Sciatic nerve (tissue), 2 donors: ENCODE measurements around the gene EPB41L1. TPM values are rescaled to one million over a fixed set of nuclear protein-coding genes. Genes with fewer than 3 reads are reported as not detected.

ENCODE experiments used
- ATAC-seq: fragments of 200-7000 bp; cut with Tn5 transposase; one replicate; pipeline ENCODE4 v1.9.1; 2020; ENCODE audit warnings: mild to moderate bottlenecking, moderate library complexity
- DNase-seq: peaks from one replicate; pipeline ENCODE4 v3.0.0-alpha.2; 2020; ENCODE audit warnings: low spot score
- intact Hi-C: fragments of 100-400 bp; cut with DNase I; formaldehyde crosslinking; loops from one replicate; pipeline ENCODE4 v1.14.2; 2022
- total RNA-seq: library from RNA; stranded (reverse); fragmentation: NEBNext Ultra II Directional; extraction: Animal tissue kit (Norgen Biotek cat#: 25700); gene quantifications from one replicate; pipeline ENCODE4 v1.2.1, GENCODE V29; 2021
- donor health status: DM: no; HTN: no; CAD: no.
- donor health status: DM: no; HTN: no; CAD: no.

The EPB41L1 gene
- total RNA-seq = 53.2 TPM

GRCh38 chr20:36154700-36155628, at the start of gene EPB41L1:
TSS of gene EPB41L1 (plus strand) at chr20:36154740. CDS start at chr20:36173778, 19,038 bp downstream.
- DNase-seq = peak; percentile 68
- intact Hi-C loops = loop anchor here (10.0 kb wide), 1 partner anchor 1170 kb away; no protein-coding TSS in a partner anchor
- peak; percentile 24 for ATAC-seq

DNA sequence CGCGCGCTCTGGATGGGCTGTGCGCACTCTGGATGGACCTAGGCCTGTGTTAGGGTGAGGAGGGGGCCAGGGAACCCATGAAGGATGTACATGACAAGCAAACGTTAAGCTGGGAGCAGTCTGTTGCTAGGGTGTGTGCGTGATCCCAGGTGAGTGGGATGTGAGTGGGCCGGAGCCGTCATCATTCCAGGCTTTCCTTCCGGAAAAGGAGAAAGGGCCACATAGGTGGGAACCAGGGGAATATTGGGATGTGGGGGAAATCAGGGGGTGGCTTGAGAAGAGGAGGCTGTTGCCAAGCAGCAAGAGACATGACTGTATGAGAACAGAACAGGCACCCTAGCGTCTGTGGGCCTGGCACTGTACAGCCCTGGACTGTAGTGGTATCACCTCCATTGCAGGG, 49.7 kb upstream of the EPB41L1 start:
- DNase-seq (no peak), ATAC-seq (no peak)
- intact Hi-C loops = no loop called here

GRCh38 chr20:36105711-36106226, 48.8 kb upstream of the EPB41L1 start:
- ATAC-seq (no peak), DNase-seq (no peak)

DNA sequence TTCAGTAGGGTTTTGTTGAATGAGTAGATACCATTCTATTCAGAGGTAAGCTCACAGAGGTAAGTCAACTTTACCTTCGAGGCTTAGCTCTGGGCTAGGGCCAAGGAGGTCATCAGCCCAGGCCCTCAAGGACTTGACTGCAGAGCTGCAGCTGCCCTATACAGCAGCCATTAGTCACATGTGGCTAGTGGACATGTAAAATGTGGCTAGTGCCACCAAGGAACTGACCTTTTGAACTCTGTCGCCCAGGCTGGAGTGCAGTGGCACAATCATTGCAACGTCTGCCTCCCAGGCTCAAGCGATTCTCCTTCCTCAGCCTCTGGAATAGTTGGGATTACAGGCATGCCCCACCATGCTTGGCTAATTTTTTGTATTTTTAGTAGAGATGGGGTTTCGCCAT, 47.9 kb upstream of the EPB41L1 start:
- ATAC-seq (no peak), DNase-seq (no peak)
- intact Hi-C loops = no loop called here

More at GRCh38 chr20:36105711-36106226, 48.8 kb upstream of the EPB41L1 start:
- intact Hi-C loops = no loop called here

GRCh38 chr20:36107881-36108280, 46.7 kb upstream of the EPB41L1 start:
- intact Hi-C loops = no loop called here
- no peak for DNase-seq
- no peak for ATAC-seq

DNA sequence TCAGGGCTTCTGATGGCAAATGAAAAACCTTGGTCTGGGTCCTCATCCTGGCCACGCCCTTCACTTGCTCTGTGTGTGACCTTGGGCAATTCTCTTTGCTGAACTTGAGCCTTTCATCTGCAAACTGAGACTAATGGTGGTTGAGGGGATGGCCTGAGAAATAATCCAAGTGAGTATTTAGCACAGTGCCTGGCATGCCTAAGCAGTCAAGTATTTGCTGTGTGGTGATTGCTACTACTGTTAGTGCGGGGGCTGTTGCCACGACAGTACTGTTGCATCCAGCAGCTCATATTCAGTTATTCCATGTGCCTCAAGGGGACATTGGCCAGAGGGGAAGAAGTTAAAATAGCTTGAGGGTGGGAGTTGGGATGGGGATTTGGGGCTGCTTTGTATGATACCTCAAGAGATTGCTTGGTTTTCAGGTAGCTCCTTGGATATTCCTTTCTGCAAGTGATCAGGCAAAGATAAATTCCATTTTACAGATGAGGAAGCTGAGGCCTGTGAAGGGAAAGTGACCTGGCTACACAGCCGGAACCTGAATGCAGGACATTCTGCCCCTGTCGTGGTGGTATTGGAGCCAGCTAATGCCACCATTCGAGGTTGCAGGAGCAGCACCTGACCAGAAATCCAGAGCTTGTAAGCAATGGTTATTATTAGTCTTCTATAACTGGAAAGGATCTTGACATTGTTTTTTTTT, 45.1 kb upstream of the EPB41L1 start:
- intact Hi-C loops = no loop called here
- no peak for ATAC-seq
- DNase-seq = no peak

DNA sequence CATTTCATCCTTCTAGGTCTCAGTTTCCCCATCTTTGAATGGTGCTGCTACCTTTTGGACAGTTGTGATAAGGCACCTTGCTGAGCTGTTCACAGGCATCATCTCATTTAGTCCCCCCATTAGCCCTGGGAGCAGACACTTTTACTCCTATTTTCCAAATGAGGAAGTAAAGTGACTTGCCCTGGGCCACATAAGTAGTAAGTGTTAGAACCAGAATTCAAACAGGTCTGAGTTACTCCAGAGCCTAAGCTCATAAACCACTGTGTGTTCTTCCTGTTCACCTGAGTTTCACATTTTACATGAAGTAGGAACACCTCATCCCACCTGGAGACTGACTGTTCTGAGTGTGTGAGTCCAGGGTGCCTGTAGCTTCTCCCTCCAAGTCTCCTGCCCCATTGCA, 43.5 kb upstream of the EPB41L1 start:
- ATAC-seq (no peak), DNase-seq (no peak)
- intact Hi-C loops = no loop called here

- no peak for DNase-seq
- no peak for ATAC-seq
- intact Hi-C loops = no loop called here
Measured at GRCh38 chr20:36112112-36112511, 42.4 kb upstream of the EPB41L1 start.

GRCh38 chr20:36113036-36113435, 41.5 kb upstream of the EPB41L1 start:
- peak; percentile 78 for ATAC-seq
- intact Hi-C loops = no loop called here
- no peak for DNase-seq

DNA sequence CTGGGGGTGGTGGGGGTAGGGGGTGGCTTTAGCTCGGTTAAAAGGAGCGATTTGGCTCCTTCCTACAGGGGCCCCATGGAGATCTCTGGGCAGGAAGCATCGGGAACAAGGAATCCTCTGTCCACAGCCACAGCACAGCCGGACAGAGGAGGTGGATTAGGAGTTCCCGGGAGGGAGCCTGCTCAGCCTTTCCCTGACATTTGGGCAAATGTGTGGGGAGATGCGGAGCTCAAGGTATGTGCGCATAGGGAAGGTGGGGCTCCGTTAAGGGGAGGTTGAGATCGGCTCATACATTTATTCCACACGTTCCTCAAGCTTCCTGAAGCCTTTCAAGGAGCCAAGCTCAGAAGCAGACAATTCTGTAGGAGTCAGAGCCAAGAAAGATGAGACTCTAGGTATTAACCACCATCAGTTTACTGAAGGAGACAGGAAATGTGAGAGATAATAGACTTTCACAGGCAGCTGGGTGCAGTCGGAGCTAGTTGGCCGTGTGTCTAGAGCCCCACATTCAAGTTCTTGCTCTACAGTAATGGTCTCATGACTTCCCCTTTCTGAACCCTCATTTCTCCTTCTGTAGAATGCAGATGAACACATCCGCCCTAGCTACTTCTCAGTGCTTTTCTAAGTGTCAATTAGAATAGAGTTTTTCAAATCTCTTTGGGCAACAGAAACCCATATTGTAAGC, 40.8 kb upstream of the EPB41L1 start:
- peak; percentile 80 for ATAC-seq

DNA sequence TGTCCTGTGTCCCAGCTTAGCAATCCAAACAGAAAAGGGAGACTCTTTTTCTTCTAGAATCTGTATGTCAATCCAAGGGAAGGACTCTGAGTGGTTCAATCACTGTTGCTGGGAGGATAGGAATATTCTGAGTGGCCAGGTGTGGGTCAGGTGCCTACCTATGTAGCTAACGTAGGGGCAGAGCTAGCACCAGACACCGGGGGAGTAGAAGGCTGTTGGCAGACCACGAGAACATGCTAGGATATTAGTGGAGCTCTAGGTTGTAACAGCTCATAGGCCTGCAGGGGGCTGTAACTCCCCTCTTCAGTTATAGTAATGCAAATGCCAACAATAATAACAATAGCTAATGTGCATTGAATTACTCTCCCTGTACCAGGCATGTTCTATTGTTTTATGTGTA, 39.8 kb upstream of the EPB41L1 start:
- intact Hi-C loops = no loop called here
- DNase-seq = no peak
- no peak for ATAC-seq

More for the DNA sequence above, 40.8 kb upstream of the EPB41L1 start:
- no peak for DNase-seq
- intact Hi-C loops = no loop called here

GRCh38 chr20:36115925-36116324, 38.6 kb upstream of the EPB41L1 start:
- no peak for ATAC-seq
- no peak for DNase-seq

DNA sequence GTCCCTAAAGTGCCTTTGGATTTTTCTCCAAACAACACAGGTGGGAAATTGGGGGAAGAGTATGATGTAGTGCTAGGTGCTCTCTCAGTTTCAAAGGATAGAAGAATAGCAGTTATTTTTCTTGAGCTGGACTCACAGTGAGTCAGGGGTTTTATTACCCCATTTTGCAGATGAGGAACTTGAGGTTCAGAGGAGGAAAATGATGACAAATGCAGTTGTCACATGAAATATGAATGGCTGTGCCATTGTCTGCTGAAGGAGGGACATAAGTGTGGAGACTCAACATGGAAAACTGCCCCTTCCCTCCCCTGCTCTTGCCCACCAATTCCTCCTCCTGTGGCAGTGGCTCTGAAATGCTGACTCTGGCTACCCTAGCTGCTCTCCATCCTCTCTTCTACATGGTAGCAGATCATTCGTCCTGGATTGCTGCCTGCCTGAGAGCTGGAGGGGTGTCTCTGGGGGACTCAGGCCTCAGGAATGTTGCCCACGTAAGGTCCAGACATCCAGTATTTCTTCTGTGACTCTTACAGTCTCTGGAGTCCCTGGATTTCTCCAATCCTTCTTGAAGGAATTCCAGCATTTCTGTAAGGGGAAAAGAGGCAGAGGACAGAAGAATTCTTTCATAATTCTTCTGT, 37.6 kb upstream of the EPB41L1 start:
- intact Hi-C loops = no loop called here
- DNase-seq (no peak), ATAC-seq (peak; percentile 36)

More at GRCh38 chr20:36115925-36116324, 38.6 kb upstream of the EPB41L1 start:
- intact Hi-C loops = no loop called here

GRCh38 chr20:36117638-36118037, 36.9 kb upstream of the EPB41L1 start:
- no peak for DNase-seq
- intact Hi-C loops = no loop called here
- ATAC-seq = peak; percentile 33

DNA sequence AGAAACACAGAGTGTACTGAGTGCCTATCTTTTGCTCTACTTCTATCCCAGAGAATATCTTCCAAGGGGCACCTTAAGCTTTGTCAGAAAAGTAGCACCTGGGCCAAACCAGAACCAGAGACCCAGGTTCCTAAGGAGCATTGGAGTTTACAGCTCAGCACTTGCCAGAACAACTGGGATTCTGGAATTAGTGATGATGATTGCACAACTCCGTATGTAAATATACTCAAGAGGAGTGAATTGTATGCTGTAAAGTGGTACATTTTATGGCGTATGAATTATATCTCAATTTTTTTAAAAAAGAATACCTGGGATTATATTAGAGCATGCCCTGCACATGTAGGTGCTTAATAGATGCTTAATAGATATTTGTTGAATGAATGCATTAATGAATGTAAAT, 36.2 kb upstream of the EPB41L1 start:
- intact Hi-C loops = no loop called here
- ATAC-seq (no peak), DNase-seq (no peak)

- DNase-seq (no peak), ATAC-seq (no peak)
- intact Hi-C loops = no loop called here
Measured at GRCh38 chr20:36119537-36119936, 35.0 kb upstream of the EPB41L1 start.

DNA sequence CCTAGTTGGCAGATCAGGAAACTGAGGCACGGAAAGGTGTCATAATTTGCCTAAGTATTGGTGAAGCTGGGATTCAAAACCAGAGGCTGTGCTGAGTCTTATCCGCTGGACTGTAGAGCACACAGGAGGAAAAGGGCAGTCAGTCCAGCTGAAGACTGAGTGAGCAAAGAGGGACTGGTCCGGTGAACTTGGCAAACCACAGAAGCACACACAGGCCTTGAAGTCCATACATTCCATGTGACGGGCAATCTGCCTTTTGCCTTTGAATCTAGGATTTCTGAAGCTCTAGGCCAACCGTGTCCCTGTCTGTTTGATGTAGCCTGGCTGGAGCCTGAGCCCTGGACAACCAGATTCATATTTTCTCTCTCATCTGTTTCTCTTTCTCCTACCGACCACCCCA, 34.3 kb upstream of the EPB41L1 start:
- no peak for ATAC-seq
- no peak for DNase-seq
- intact Hi-C loops = no loop called here

- no peak for DNase-seq
- no peak for ATAC-seq
- intact Hi-C loops = no loop called here
Measured at GRCh38 chr20:36120991-36121390, 33.5 kb upstream of the EPB41L1 start.
